Fibroblast of peridontal ligament (primary cell): ENCODE results near the gene CRCP.
"Not testable (repeated sequence)": the region's sequence is repeated elsewhere in the genome, so short reads cannot be mapped to it uniquely, and the experiment has no call there.

Experiments
- DNase-seq: peaks from one replicate; pipeline ENCODE4 v3.0.0-alpha.2; 2010; ENCODE audit errors: extremely low read depth

Gene CRCP

DNA sequence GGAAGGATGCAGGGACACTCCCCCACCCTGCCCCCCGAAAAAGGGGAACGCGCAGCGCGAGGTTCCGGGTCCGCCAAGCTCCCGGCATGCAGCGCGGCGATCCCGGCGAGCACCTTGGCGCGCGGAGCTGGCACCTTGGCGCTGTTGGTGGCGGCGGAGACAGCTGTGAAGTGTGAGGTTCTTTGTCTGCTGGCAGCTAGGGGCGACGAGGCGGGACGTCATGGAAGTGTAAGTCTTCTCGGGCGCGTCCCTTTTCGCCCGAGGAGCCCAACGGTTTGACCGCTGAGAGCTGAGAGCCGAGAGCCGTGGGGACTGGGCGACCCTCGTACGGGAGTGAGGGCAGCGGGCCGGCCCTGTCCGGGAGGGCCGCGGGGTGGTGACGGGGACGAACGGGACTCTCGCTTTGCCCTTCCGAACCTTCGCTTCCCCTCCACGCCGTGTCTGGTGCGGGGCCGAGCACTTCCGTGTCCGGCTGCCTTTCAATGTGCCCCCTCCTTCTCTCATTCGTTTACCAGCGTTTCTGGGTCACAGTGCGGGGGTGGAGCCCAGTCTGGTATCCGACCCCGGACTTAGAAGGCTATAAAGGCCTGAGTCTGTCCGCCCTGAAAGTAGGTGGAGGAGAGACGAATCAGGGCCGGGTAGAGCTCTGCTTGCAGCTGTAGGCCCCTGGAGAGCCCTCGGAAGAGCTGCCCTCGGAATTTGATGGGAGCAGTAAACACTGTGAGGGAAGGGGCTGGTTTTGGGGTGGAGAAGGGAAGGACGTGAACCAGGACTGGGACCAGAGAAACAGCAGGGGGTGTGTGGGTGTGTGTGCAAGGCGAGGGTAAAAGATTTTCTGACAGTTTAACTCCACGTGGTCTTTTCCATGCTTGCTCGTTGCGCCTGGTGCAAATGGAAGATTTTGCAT is at the start of gene CRCP:
CRCP (plus strand) TSS at position 105 of the 907 bp plus-strand sequence; CDS start at position 221, 116 bp downstream.
- DNase-seq = peak; percentile 76

DNA sequence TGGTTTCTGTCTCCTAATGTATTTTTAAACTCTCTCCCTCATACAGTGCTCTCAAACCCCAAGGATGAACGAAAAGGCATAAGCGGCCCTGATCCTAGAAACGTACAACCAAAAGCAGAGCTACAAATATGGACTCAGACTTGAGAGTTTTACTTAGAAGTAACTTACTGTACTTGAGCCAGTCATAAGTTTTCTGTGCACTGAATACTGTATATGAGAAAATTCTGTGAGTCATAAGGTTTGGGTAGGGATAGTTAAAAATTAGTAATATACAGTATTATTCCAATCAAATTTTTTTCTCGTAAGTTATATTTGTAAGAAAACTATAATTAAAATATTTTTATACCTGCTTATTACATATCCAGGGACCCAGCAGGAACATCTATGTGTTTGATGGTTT is 44.9 kb upstream of the CRCP start:
- no peak for DNase-seq

DNA sequence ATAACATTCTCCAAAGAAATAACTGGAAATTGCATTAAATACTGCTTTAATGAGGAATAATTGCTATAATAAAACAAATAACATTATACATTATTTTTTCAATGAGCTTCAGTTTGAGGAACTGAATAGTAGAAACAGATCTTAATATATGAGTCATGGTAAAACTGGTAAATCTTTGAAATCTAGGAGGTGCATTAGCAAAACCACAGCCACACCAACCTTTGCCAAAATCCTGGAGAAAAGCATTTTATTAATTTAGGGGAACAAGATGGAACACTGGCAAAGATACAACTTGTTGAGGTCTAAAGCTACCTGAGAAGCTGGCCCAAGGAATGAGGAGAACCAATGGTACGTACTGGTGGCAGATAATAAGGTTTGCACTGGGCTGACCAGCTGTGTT is 44.4 kb upstream of the CRCP start:
- DNase-seq = no peak

DNA sequence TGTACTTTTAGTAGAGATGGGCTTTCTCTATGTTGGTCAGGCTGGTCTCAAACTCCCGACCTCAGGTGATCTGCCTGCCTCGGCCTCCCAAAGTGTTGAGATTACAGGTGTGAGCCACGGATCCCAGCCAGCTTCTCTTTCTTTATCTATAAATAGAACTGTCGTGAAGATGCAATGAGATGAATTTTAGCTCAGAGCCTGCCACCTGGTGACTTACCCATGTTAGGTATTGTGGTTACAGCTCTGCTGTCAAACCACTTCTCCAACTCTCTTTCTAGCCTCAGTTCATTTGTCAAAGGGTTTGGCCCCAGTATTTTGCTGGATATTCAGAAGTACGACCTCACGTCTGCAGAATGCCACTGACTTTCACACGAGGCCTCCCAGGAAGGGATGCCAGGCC is 42.4 kb upstream of the CRCP start:
- not testable (repeated sequence) for DNase-seq

DNA sequence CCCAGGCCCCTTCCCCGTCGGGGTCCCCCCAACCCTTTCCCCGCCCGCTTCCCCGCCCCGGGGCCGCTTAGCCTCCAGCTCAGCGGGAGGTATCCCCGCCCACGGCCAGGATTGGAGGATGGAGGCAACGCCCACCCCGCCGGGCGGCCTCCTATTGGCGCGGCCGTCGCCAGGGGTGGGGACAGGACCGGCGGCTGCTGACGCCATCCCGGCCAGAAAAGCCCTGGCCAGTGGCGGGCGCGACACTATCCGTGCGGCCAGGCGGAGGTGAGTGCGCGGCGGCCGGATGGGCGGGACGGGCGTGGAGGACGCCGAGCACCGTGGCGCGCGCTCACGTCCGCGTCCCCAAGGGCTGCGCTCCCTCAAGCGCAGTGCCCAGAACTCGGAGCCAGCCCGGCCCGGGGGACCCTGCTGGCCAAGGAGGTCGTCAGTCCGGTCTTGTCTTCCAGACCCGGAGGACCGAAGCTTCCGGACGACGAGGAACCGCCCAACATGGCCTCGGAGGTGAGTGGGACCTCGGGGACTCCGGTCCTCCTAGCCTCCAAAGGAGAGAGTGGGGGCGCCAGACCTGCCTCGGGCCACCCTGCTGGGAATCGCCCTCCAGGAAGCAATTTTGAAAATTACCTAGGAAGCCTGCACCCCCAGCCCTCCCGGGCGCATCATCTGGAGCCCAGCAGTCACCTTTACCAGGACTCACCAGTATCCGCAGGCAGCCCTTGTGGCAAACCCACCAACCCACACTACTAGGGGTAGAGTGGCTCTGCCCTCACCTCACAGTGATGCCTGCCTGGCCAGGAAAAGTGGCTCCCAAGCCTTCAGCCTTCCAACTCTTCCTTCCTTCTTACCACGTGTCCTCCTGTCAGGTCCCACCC is 38.8 kb upstream of the CRCP start, which contains the start of gene ASL:
ASL (plus strand) TSS at position 230 of the 872 bp plus-strand sequence; CDS start at position 493, 263 bp downstream.
- peak; percentile 72 for DNase-seq

DNA sequence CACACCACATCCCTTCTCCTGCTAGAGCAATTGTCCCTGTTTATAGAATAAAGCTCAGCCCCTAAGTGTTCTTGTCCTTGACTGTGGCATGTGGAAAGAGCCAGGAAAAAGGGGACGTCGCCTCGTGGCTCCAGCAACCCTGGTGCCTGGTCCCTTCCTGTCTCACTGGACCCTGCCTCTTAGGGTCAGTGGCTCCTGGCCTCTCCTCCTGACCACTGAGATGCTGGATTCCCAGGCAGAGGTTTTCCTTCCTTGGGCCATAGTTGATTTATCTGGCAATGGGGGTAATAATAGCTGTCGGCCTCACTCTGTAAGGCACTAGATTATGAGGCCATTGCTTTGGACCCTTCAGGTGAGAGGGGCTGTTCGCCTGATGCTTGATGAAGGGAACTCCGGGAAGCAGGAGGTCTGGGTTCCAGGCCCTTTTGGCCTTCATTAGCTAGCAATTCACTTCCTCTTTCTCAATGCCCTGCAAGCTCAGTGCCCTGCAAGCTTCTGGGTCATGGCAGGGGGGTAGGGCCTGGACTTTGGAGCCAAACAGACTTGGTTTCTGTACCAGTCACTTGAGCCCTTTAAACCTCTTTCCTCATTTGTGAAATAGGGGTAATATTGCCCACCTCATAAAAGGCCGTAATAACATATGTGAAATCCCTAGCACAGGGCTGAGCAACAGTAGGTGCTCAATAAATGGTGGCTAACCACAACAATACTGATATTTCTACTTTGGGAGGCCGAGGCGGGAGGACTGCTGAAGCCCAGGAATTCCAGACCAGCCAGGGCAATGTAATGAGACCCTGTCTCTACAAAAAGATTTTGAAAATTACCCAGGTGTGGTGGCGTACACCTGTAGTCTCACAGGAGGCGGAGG is 38.0 kb upstream of the CRCP start:
- no peak for DNase-seq

DNA sequence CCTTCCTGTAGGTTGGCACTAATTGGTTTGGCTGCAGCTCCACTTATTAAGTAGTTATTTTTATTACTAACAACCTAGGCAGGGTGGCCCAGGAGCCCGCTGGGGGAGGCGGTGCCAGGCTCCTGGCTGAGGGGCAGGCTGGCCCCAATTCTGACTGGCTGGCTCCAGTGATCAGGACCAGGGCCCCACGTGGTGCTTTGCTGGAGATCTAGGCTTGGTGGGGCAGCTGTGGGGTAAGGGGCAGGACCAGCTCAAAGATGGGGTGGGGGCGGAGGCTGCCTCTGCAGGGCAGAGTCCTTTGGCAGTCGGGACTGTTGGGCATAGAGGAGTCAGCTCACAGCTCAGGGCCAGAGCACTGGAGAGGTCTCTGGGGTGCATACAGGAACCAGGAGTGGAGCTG is 36.6 kb upstream of the CRCP start:
- DNase-seq = no peak

DNA sequence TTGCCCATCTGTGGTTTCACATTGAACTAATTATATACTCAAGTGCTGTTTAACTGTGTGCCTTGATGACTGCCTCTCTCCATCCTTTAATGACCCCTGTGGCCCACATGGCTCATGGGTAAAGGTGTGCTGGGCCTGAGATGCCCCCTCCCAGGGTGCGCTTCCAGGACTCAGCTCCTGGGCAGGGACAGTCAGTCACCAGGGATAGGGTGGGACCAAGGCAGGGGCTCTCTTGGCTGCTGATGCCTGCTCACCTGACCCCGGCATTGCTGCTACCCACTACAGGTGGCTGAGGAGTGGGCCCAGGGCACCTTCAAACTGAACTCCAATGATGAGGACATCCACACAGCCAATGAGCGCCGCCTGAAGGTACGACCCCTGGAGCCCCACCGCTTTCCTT is 32.6 kb upstream of the CRCP start:
- DNase-seq = no peak

DNA sequence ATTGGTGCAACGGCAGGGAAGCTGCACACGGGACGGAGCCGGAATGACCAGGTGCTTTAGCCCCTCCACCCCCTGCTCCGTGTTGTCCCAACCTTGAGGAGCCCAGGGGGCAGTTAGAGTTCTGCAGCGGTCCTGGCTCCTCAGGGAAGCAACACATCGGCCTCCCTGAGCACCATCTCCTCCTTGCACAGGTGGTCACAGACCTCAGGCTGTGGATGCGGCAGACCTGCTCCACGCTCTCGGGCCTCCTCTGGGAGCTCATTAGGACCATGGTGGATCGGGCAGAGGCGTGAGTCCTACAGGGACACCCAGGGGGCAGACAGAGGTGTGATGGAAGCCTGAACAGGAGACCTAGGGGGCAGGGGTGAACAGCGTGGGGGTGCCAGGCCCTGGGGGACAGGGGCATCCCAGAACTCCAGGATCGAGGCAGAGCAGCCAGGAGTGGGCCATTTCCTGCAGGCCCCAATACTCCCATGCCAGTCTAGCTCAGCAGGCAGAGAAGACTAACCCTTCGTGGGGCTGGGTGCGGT is 31.7 kb upstream of the CRCP start:
- no peak for DNase-seq

DNA sequence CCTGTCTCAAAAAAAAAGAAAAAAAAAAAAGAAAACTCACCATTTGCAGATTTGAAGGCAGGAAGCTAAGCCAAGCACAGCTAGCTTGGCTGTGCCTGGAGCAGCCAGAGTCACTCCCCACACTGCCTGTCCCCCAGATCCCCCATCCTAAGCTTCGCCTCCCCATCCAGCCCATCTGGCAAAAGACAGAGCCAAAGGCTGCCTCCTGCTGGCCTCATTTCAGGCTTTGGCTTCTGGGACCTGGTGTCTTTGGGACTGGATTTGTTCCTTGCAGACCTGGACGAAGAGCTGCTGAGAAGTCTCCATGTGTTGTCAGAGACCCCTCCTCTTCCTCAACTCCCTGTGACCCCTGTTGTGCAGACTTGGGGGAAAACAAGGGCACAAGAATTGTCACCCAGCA is 31.0 kb upstream of the CRCP start:
- DNase-seq = no peak

DNA sequence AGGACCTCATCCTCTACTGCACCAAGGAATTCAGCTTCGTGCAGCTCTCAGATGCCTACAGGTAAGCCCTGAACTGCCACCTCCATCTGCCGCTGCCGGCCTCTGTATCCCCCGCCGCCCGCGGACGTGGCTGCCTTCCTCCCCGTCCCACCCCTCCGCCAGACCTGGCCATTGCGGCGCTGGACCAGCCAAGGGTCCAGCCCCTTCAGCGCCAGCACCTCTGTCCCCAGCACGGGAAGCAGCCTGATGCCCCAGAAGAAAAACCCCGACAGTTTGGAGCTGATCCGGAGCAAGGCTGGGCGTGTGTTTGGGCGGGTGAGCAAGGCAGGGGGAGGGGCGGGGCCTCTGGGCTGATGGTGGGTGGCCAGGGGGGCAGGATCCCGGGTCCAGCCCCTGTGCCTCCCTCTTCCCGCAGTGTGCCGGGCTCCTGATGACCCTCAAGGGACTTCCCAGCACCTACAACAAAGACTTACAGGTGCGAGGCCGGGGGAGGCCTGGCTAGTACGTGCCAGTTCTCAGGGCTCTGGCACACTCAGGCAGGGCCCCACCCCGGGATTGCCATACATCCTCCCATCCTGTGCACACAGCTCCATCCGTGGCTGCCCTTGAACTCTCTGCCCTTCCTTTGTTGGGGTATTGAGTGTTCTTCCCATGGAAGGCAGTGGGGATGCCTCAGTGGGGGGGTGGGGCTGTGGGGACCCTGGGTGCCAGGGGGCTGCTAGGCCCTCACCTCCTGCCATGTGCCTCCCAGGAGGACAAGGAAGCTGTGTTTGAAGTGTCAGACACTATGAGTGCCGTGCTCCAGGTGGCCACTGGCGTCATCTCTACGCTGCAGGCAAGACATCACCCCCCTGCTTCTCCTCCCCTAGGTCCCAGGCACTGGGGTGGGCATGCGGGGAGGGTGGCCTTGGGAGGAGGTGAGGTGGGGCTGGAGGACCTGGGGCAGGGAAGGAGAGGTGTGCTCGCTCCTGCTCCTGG is 25.5 kb upstream of the CRCP start:
- no peak for DNase-seq

DNA sequence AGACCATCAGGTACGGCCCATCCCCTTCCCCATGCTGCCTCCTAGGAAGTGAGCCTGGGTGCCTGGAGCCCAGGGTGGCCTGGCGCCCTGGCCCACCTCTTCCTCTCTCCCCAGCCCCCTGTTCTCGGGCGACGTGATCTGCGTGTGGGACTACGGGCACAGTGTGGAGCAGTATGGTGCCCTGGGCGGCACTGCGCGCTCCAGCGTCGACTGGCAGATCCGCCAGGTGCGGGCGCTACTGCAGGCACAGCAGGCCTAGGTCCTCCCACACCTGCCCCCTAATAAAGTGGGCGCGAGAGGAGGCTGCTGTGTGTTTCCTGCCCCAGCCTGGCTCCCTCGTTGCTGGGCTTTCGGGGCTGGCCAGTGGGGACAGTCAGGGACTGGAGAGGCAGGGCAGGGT is 22.0 kb upstream of the CRCP start:
- no peak for DNase-seq

DNA sequence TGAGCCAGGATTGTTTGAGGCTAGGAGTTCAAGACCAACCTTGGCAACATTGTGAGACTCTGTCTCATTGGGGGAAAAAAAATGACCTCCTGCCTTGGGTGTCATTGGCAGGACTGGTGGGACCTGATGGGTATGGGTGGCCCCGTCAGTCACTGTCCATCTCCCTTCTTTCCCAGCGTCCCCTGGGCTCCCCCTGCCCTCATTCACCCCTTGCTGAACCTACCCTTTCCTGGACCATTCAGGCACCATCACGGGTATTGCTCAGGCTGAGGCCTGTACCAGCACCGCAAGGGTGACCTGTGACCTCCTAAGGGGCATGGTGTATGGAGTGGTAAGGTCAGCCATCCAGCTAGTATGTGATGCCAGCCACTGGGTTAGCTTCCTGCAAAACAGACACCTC is 19.6 kb upstream of the CRCP start:
- DNase-seq = no peak

DNA sequence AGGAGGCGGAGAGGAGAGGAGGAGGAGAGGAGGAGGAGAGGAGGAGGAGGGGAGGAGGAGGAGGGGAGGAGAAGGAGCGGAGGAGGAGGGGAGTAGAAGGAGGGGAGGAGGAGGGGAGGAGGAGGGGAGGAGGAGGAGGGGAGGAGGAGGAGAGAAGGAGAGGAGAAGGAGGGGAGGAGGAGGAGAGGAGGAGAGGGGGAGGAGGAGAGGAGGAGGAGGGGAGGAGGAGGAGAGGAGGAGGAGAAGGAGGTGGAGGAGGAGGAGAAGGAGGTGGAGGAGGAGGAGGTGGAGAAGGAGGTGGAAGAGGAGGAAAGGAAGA is 15.5 kb upstream of the CRCP start:
- peak; percentile 40 for DNase-seq

DNA sequence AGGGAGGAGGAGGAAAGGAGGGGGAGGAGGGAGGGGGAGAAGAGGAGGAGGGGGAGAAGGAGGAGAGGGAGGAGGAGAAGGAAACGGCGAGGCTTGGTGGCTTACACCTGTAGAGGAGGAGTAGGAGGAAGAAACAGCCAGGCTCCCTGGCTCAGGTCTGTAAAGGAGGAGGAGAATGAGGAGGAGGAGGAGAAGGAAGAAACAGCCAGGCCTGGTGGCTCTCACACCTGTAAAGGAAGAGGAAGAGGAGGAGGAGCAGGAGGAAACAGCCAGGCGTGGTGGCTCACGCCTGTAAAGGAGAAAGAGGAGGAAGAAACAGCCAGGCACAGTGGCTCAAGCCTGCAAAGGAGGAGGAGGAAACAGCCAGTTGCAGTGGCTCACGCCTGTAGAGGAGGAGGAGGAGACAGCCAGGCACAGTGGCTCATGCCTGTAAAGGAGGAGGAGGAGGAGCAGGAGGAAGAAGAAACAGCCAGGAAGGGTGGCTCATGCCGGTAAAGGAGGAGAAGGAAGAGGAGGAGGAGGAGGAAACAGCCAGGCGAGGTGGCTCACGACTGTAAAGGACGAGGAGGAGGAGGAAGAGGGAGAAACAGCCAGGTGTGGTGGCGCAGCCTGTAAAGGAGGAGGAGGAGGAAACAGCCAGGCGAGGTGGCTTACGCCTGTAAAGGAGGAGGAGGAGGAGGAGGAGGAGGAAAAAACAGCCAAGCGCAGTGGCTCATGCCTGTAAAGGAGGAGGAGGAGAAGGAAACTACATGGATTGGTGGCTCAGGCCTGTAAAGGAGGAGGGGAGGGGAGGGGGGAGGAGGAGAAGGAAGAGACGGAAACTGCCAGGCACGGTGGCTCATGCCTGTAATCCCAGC is 14.9 kb upstream of the CRCP start:
- DNase-seq = peak; percentile 89

DNA sequence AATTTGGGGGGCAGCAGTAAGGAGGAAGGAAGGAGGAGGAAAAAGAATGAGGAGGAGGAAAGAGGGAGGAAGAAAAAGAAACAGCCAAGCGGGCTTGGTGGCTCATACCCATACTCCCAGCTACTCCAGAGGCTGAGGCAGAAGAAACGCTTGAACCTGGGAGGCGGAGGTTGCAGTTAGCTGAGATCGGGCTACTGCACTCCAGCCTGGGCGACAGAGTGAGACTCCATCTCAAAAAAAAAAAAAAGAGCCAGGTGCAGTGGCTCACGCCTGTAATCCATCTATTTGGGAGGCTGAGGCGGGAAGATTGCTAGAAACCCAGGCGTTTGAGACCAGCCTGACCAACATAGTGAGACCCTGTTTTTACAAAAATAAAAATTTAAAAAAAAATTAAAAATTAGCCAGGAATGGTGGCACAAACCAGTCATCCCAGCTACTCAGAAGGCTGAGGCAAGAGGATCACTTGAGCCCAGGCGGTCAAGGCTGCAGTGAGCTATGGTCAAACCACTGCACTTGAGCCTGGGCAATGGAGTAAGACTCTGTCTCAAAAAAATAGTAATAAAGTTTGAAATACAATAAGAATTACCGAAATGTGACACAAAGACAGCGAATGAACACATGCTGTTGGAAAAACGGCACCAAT is 14.1 kb upstream of the CRCP start:
- no peak for DNase-seq

DNA sequence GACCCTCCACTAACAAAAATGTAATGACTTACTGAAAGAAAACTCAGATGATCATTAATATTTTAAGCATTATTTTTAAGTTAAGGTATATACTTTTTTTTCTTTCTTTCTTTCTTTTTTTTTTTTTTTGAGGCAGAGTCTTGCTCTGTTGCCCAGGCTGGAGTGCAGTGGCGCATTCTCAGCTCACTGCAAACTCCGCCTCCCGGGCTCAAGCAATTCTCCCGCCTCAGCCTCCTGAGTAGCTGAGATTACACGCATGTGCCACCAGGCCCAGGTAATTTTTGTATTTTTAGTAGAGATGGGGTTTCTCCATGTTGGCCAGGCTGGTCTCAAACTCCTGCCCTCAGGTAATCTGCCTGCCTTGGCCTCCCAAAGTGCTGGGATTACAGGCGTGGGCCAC is 12.5 kb upstream of the CRCP start:
- not testable (repeated sequence) for DNase-seq

DNA sequence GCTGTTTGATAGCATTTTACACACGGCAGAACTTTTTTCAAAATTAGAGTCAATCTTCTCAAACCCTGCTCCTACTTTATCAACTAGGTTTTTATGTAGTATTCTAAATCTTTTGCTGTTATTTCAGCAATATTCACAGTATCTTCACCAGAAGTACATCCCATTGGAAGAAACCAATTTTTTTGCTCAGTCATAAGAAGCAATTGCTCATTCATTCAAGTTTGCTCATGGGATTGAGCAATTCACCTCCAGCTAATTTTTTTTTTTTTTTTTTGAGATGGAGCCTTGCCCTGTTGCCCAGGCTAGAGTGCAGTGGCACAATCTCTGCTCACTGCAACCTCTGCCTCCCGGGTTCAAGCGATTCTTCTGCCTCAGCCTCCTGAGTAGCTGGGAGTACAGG is 10.7 kb upstream of the CRCP start:
- peak; percentile 73 for DNase-seq

DNA sequence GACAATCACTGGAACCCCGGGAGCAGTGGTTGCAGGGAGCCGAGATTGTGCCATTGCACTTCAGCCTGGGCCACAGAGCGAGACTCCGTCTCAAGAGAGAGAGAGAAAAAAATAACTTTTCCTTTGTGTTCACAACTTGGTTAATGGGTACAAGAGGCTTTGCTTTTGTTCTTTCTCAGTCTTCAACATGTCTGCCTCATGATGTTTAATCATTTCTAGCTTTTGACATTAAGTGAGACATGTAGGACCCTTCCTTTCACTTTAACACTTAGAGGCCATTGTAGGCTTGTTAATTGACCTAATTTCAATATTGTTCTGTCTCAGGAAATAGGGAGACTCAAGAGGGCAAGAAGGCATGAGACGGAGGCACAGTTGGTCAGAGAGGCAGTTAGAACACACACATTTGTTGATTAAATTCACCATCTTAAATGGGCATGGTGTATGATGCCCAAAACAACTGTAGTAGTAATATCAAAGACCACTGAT is 9.3 kb upstream of the CRCP start:
- no peak for DNase-seq
